Suprapubic skin (tissue), 4 donors: ENCODE measurements around the gene CISD1. TPM values are rescaled to one million over a fixed set of nuclear protein-coding genes. Genes with fewer than 3 reads are reported as not detected.

Experiments
- DNase-seq, 2 donors: peaks; one replicate each; pipeline ENCODE4 v3.0.0-alpha.2; 2019; ENCODE audit warnings: low spot score in 2 of 2
- H3K27ac ChIP-seq: fragments of 200-600 bp; sonication (generic); one replicate; pipeline ENCODE4 v1.5.1; 2019
- H3K27me3 ChIP-seq: fragments of 200-600 bp; sonication (generic); one replicate; pipeline ENCODE4 v1.5.1; 2019
- H3K36me3 ChIP-seq: fragments of 200-600 bp; sonication (generic); one replicate; pipeline ENCODE4 v1.5.1; 2019
- H3K4me1 ChIP-seq: fragments of 200-600 bp; sonication (generic); one replicate; pipeline ENCODE4 v1.5.1; 2019
- H3K4me3 ChIP-seq: fragments of 200-600 bp; sonication (generic); one replicate; pipeline ENCODE4 v1.5.1; 2019; ENCODE audit warnings: mild to moderate bottlenecking
- H3K9me3 ChIP-seq: fragments of 200-600 bp; sonication (generic); one replicate; pipeline ENCODE4 v1.5.1; 2019
- CTCF ChIP-seq, 2 donors: fragments of 200-600 bp in 1 of 2; fragments of 450-650 bp in 1 of 2; sonication (generic) in 1 of 2; IDR thresholded peaks; one replicate each; pipeline ENCODE4 v1.5.1; 2016 to 2019; ENCODE audit warnings: antibody characterized with exemption in 2 of 2, mild to moderate bottlenecking in 1 of 2, moderate library complexity in 1 of 2
- EP300 ChIP-seq: sonication (generic); formaldehyde crosslinking; IDR thresholded peaks from one replicate; pipeline ENCODE4 v1.6.1; 2017; ENCODE audit warnings: antibody characterized with exemption
- POLR2A ChIP-seq, 2 donors: fragments of 450-650 bp; IDR thresholded peaks; one replicate each; pipeline ENCODE4 v1.6.1; 2017; ENCODE audit warnings: antibody characterized with exemption in 2 of 2, mild to moderate bottlenecking in 2 of 2, moderate library complexity in 2 of 2
- POLR2AphosphoS5 ChIP-seq, 3 donors: sonication (generic); formaldehyde crosslinking; IDR thresholded peaks; one replicate each; pipeline ENCODE4 v1.6.1; 2017; ENCODE audit warnings: antibody characterized with exemption in 3 of 3
- WGBS: methylation state at CpG from one replicate; pipeline ENCODE4 v1.1.5; 2018; 5-methylcytosine and 5-hydroxymethylcytosine counted together
- total RNA-seq, 4 donors: library from RNA; depleted of rRNA; stranded (reverse); fragments of >200 nt; gene quantifications; one replicate each; pipeline ENCODE4 v1.1.0, GENCODE V29; 2016

Gene CISD1
- total RNA-seq, 4 donors from 2014 or later: 12.6 to 22.7 (median 18.2) TPM

GRCh38 chr10:58326967-58327381 lies 58.0 kb downstream of the CISD1 start:
- Histone ChIP-seq H3K4me1 (peaks cover 4% of the 10 kb centered on the region), H3K36me3 (no peaks in the 10 kb centered on the region), H3K27ac (no peak overlapping the region), H3K4me3 (peak overlapping the region; percentile 33), H3K27me3 (no peaks in the 10 kb centered on the region), H3K9me3 (no peaks in the 10 kb centered on the region)
- peak; percentile 72 to 81 for DNase-seq
- 37% methylated on average over 8 of the region's 25 CpGs for WGBS
- TF ChIP-seq EP300 (no peak), POLR2AphosphoS5 (IDR thresholded peaks at IDR 0.05) (no peak)

GRCh38 chr10:58328233-58328632 lies 59.3 kb downstream of the CISD1 start:
- no peak overlapping the region for H3K27ac ChIP-seq
- WGBS: 100% methylated on average over 1 of the region's 1 CpG
- H3K4me3 ChIP-seq: no peak overlapping the region
- no peaks in the 10 kb centered on the region for H3K27me3 ChIP-seq
- TF ChIP-seq POLR2AphosphoS5 (IDR thresholded peaks at IDR 0.05) (no peak), POLR2A (IDR thresholded peaks at IDR 0.05) (no peak), EP300 (no peak), CTCF (IDR thresholded peaks at IDR 0.05) (no peak)
- H3K4me1 ChIP-seq: peaks cover 4% of the 10 kb centered on the region
- no peak for DNase-seq
- no peaks in the 10 kb centered on the region for H3K36me3 ChIP-seq
- no peaks in the 10 kb centered on the region for H3K9me3 ChIP-seq

- no peaks in the 10 kb centered on the region for H3K27me3 ChIP-seq
- H3K27ac ChIP-seq: no peak overlapping the region
- DNase-seq: no peak
- no peaks in the 10 kb centered on the region for H3K36me3 ChIP-seq
- 81% methylated on average over 1 of the region's 1 CpG for WGBS
- peaks cover 8% of the 10 kb centered on the region for H3K4me1 ChIP-seq
- no peak for TF ChIP-seq POLR2A (IDR thresholded peaks at IDR 0.05)
- no peak for TF ChIP-seq POLR2AphosphoS5 (IDR thresholded peaks at IDR 0.05)
- TF ChIP-seq EP300: no peak
- no peak for TF ChIP-seq CTCF (IDR thresholded peaks at IDR 0.05)
- no peaks in the 10 kb centered on the region for H3K9me3 ChIP-seq
- H3K4me3 ChIP-seq: no peak overlapping the region
Measured at GRCh38 chr10:58330431-58330830, 61.5 kb downstream of the CISD1 start.

GRCh38 chr10:58331646-58332045 lies 62.7 kb downstream of the CISD1 start:
- TF ChIP-seq POLR2A (IDR thresholded peaks at IDR 0.05): no peak
- no peak for TF ChIP-seq POLR2AphosphoS5 (IDR thresholded peaks at IDR 0.05)
- TF ChIP-seq CTCF (IDR thresholded peaks at IDR 0.05): no peak
- TF ChIP-seq EP300: no peak
- H3K36me3 ChIP-seq: no peaks in the 10 kb centered on the region
- H3K9me3 ChIP-seq: no peaks in the 10 kb centered on the region
- H3K27me3 ChIP-seq: no peaks in the 10 kb centered on the region
- no peak overlapping the region for H3K4me3 ChIP-seq
- peaks cover 18% of the 10 kb centered on the region for H3K4me1 ChIP-seq
- DNase-seq: no peak
- WGBS: 87% methylated on average over 2 of the region's 2 CpGs
- no peak overlapping the region for H3K27ac ChIP-seq

GRCh38 chr10:58334817-58335305 lies 65.9 kb downstream of the CISD1 start, which contains the start of gene UBE2D1:
Gene UBE2D1 (plus strand): TSS chr10:58335006. CDS start chr10:58335202, 196 bp downstream.
- no peak for TF ChIP-seq CTCF (IDR thresholded peaks at IDR 0.05)
- TF ChIP-seq POLR2A (IDR thresholded peaks at IDR 0.05): peak; percentile 85
- TF ChIP-seq EP300: no peak
- TF ChIP-seq POLR2AphosphoS5 (IDR thresholded peaks at IDR 0.05): peak in 2 of 3 donors; percentile 55 to 78
- no peaks in the 10 kb centered on the region for H3K36me3 ChIP-seq
- H3K4me1 ChIP-seq: peaks cover 19% of the 10 kb centered on the region
- peak within 1 kb of the TSS; percentile 74 for H3K27ac ChIP-seq
- H3K9me3 ChIP-seq: no peaks in the 10 kb centered on the region
- peak within 1 kb of the TSS; percentile 98 for H3K4me3 ChIP-seq
- peak; percentile 91 to 95 for DNase-seq
- 0% methylated on average over 10 of the region's 49 CpGs for WGBS
- no peaks in the 10 kb centered on the region for H3K27me3 ChIP-seq
